ENCODE results near the gene PMAIP1. TPM values are rescaled to one million over a fixed set of nuclear protein-coding genes. Genes with fewer than 3 reads are reported as not detected.

PMAIP1 gene
- total and polyA plus RNA-seq, 9 of the 15 experiments (the other 6 are each of a cell fraction or from before 2014, with no cell fraction given) = 8.0 to 22.9 (median 14.9) TPM

DNA sequence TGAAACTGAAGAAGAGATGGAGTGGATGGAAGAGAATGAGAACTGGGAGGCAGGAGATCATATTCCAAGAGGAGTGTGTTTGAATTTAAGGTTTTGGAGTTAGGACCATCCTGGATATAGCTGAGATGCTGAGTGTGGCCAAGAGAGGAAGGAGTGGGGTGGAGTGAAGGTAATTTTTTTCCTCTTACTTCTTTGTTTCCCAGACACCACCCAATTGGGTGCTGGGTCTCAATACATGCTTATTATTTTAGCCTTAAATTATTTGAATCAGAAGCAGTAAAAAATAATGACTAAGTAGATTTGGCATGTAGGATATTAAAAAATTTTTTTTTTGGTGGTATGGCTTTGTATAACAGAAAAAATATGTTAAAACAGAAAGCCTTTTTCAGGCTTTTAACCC, 39.3 kb downstream of the PMAIP1 start:
- in situ Hi-C loops (cut with MboI) = no loop called here
- CTCF ChIA-PET (ENCODE audit: low intra/inter-chr PET ratio) = no interaction called here
- H3K9me1 ChIP-seq (ENCODE audit: control insufficient read depth, insufficient read depth, low read length) = no peaks in the 10 kb centered on the region
- ATAC-seq (no peak), FAIRE-seq (no peak), DNase-seq (ENCODE audit: extremely low read depth in 1 of 4, low spot score in 3 of 4) (no peak)
- H3K27ac ChIP-seq (ENCODE audit: extremely low read depth, low read depth, low read length) = no peak overlapping the region
- H3K36me3 ChIP-seq (ENCODE audit: control insufficient read depth, insufficient read depth, low read length) = no peaks in the 10 kb centered on the region
- no peaks in the 10 kb centered on the region for H3K9me3 ChIP-seq (replicated peaks; ENCODE audit: control insufficient read depth, insufficient read depth, low read depth, low read length)
- no peak overlapping the region for H3K4me2 ChIP-seq (ENCODE audit: insufficient read depth, low read length)
- H3K27me3 ChIP-seq (ENCODE audit: control insufficient read depth in 2 of 2, insufficient read depth in 2 of 2, low read length in 2 of 2) = no peaks in the 10 kb centered on the region
- H2AFZ ChIP-seq (ENCODE audit: low read depth, low read length) = peak overlapping the region; percentile 23; the same call in 1 of the 2 replicates
- BruUV-seq (replicated peaks) = no TSS peak
- intact Hi-C loops (cut with micrococcal nuclease) = no loop called here
- no peak overlapping the region for H3K4me3 ChIP-seq
- POLR2A ChIA-PET = interaction anchor here (1.8 kb wide), 1 partner anchor 10 kb away, joined by 4 read pairs; no protein-coding TSS in a partner anchor
- no peaks in the 10 kb centered on the region for H3K4me1 ChIP-seq (replicated peaks in 1 of 2; ENCODE audit: control insufficient read depth in 2 of 2, insufficient read depth in 2 of 2, low read length in 2 of 2)
- no peak overlapping the region for H3K9ac ChIP-seq (ENCODE audit: insufficient read depth in 1 of 2, low read depth in 2 of 2, low read length in 2 of 2)
- no peaks in the 10 kb centered on the region for H3K79me2 ChIP-seq (ENCODE audit: control insufficient read depth, insufficient read depth, low read length)
- TF ChIP-seq ZNF766 (CRISPR knock-in tag; conservative IDR thresholded peaks at IDR 0.05) (no peak), PCBP2 (IDR thresholded peaks at IDR 0.05; ENCODE audit: low read depth, low read length, poor library complexity, severe bottlenecking) (no peak), LEF1 (IDR thresholded peaks at IDR 0.05) (no peak), ZNF644 (tag; IDR thresholded peaks at IDR 0.05; ENCODE audit: low read depth) (no peak), HDAC6 (IDR thresholded peaks at IDR 0.05; ENCODE audit: low read depth, low read length) (no peak), TBL1XR1 (IDR thresholded peaks at IDR 0.05; ENCODE audit: low read length in 2 of 2) (no peak), E4F1 (CRISPR knock-in tag; IDR thresholded peaks at IDR 0.05; ENCODE audit: borderline replicate concordance) (no peak)
- TF ChIP-seq, protein P1, sequence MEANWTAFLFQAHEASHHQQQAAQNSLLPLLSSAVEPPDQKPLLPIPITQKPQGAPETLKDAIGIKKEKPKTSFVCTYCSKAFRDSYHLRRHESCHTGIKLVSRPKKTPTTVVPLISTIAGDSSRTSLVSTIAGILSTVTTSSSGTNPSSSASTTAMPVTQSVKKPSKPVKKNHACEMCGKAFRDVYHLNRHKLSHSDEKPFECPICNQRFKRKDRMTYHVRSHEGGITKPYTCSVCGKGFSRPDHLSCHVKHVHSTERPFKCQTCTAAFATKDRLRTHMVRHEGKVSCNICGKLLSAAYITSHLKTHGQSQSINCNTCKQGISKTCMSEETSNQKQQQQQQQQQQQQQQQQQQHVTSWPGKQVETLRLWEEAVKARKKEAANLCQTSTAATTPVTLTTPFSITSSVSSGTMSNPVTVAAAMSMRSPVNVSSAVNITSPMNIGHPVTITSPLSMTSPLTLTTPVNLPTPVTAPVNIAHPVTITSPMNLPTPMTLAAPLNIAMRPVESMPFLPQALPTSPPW (CRISPR knock-in tag; IDR thresholded peaks at IDR 0.05) = no peak
- no peaks in the 10 kb centered on the region for H4K20me1 ChIP-seq (replicated peaks; ENCODE audit: control insufficient read depth, insufficient read depth, low read length)
